HG02642 (cell line): ENCODE measurements around the gene EBF3.
"Not testable (repeated sequence)": the region's sequence is repeated elsewhere in the genome, so short reads cannot be mapped to it uniquely, and the experiment has no call there.

ENCODE experiments used
- ATAC-seq: cut with Tn5 transposase; IDR thresholded peaks from one replicate; pipeline ENCODE4 v1.9.1; 2021; ENCODE audit warnings: mild to moderate bottlenecking; ENCODE audit not compliant: unreplicated experiment, poor library complexity

The EBF3 gene

DNA sequence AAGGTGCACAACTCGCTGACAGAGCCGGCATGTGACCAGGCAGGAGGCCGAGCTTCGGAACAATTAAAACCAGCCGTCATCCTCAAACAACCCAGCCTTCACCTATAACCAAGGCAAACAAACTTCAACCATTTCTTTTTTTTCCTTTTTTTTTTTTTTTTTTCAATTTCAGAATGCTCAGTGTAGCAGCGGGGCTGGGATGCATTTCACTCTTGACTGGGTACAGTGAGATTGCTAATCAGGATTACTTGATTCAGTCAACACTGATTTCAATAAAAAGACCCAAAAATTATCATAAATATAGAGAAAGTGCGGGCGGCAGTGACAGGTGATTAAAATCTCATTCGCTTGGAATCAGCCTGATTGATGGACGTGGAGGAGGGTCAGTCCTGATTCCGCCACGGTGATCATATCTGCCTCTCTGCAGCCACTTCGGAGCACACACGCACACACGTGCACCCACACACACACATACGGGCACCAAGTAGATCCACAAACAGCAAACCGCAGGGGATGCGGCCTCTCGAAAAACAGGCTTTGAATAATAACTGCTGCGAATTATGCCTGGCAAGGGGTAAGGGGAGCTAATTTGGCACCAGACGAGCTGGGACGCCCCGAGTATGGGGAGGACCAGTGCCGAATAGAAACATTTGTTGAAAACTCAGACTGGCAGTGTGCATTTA lies 31.2 kb downstream of the EBF3 start:
- no peak for ATAC-seq

GRCh38 chr10:129932182-129932581 lies 31.9 kb downstream of the EBF3 start:
- ATAC-seq, result no peak

GRCh38 chr10:129929343-129930292 lies 34.5 kb downstream of the EBF3 start:
- no peak for ATAC-seq

GRCh38 chr10:129927351-129928120 lies 36.5 kb downstream of the EBF3 start:
- ATAC-seq, result no peak

DNA sequence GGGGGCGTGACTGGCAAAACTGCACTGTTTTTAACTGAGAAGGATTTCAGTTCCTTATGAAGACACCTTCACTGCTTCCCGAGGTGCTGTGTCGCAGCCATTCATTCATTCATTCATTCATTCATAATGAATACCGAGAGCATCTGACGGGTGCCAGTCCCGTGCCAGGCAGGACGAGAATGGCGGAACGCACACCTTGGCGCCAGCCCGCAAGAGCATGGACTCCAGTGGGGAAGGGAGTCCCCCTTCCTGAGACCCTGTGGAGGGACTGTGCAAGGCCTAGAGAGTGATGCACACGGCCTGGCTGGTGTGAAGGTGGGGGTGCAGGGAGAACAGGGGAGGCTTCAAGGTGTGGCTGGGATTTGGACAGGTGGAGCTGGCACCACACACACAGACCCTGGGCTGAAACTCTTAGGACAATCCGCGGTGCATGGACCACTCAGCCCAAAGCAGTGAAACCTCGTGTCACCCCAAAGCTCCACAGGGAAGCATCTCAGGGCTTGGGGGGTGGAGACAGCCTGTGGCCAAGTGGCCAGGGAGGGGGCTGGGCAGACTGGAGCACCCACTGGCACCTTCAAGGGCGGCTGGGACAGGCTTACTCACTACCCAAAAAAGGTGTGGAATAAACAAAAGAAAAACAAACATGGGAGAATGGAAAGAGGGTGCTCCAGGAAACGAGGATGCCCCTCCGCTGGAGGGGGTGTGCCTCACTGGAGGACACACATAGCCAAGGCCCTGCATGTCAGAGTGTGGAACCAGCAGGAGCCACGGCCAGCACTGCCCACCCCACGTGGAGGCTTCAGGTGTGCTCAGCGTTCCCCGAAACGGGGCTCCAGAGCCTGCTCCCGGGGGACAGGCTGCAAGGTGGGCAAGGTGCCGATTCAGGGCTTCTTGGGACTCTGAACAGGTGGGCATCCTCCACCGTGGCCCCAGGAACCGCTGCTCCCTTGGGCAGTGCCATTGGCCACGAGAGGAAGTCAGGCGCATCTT lies 37.7 kb downstream of the EBF3 start:
- no peak for ATAC-seq

GRCh38 chr10:129924375-129925085 lies 39.5 kb downstream of the EBF3 start:
- no peak for ATAC-seq

DNA sequence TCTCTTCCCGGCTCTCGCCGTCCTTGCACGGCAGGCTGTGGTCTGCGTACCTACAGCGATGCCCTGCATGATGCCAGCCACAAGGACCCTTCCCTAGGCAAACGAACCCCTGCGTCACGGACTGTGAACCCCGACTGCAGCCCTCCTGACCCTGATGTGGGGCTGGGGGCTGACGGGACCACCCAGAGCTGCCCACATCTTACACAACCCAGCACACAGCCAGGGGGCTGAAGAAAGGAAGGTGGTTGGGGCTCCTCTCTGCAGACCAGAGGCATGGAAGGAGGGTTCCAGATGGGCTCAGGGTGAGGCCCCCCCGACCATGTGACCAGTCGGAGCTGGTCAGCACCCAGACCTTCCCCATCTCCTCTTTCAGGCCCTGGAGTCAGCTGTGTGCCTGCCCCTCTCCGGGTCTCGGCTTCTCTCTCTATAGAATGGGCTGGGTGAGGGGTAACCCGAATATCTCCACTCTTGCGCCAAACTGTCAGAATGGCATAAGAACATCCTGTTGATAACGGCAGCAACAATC lies 41.4 kb downstream of the EBF3 start:
- ATAC-seq, result no peak

DNA sequence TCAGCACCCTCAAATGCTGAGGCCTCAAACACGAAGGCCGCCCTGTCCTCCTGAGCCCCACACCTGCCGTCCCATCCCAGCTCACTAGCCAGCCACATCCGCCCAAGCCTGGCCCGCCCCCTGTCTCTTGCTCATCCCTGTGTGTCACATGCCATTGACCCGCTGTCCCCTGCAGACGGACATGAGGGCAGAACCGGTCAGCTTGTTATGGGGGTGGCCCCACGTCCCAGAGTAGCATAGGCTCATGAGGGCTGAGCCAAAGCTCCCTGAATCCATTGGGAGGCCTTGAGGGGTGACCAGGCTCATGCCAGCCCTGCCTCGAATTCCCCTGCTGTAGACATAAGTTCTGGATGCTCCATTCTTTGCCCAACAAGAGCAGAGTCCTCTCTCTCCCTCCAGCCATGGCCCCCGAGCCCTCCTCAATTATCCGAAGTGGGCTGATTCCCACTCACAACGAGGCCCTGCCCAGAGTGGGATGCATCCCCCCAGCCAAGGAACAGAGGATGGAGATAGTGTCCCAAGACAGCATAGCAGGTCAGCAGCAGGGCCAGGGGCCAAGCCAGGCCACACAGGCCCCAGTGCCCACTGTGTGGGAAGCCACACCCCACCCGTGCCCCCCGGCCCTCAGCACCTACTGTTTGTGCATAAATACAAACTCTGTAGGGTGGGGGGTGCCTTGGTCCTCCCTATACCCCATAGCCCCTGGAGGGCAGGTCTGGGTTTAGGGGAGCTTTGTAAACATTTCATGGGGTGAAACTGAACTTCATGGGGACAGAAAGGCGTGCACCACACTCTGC lies 42.1 kb downstream of the EBF3 start:
- ATAC-seq, result no peak

- ATAC-seq, result no peak
Observed at GRCh38 chr10:129921065-129921670, 42.9 kb downstream of the EBF3 start.

DNA sequence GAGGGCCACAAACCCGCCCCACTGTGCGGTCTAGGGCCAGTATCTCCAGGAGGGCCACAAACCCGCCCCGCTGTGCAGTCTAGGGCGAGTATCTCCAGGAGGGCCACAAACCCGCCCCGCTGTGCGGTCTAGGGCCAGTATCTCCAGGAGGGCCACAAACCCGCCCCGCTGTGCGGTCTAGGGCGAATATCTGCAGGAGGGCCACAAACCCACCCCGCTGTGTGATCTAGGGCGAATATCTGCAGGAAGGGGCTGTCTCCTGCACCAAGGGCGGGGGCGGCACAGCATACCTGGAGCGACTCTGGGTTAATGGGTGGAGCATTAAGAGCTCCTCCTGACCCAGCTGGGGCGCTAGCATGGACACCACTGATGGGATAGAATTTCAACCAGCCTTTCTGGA lies 43.9 kb downstream of the EBF3 start:
- not testable (repeated sequence) for ATAC-seq

- ATAC-seq, result no peak
Observed at GRCh38 chr10:129919358-129919757, 44.7 kb downstream of the EBF3 start.

DNA sequence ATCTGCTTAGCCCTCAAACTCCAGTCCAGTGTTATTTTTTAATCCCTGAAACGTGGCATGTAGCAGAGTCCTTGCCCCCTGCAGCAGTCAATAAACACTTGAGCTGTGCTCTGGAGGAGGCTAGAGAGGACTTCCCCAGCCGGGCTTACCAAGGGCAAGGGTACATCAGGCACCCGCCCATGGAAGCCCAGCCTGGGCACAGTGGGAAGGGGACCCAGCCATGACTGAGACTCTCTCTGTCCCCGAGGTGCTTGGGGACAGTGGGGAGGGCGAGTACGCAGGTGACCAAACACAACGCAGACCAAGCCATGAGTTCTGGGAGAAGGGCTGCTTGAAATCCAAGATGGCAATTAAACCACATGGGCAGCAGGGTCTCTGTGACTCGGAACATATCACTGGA lies 45.2 kb downstream of the EBF3 start:
- no peak for ATAC-seq

- no peak for ATAC-seq
Observed at GRCh38 chr10:129918401-129918800, 45.7 kb downstream of the EBF3 start.

DNA sequence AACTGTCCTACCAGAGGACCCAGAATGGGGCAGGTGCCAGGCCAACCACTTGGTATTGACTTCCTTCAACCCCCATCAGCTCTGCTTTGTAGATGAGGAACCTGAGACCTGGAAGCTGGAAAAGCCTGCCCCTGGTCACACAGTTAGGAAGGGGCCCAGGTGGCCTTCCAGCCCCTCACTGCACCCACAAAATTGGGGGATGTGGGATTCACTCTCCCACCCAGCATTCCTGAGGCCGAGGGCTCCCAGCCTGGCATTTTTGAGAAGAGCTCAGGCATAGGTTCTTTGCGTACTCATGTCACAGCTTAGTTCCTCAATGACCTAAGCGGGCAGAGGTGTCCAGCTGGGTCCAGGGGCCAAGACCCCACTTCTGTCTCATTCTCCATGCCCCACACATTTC lies 46.1 kb downstream of the EBF3 start:
- ATAC-seq, result no peak

DNA sequence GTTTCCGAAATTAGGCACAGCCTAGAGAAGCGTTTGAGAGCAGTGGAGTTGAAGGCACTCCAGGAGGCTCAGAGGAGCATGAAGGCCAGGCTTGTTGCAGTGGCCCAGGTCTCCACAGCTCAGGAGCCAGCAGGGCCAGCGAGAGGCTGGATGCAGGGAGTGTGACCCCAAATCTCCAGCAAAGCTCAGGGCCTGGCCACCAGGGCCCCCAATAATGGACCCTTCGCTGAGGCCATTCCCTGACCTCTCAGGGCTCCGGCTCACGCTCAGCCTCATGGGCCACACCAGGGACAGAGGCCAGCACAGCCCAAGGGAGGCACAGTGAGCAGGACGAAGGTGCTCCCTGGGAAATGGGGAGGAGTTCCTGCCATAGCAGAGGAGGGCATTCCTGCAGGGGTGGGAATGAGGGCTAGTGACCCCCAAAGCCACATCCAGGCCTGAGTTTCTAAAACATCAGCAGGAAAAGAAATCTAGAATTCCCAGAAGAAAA lies 47.5 kb downstream of the EBF3 start:
- no peak for ATAC-seq

GRCh38 chr10:129915526-129916378 lies 48.3 kb downstream of the EBF3 start:
- ATAC-seq, result no peak

DNA sequence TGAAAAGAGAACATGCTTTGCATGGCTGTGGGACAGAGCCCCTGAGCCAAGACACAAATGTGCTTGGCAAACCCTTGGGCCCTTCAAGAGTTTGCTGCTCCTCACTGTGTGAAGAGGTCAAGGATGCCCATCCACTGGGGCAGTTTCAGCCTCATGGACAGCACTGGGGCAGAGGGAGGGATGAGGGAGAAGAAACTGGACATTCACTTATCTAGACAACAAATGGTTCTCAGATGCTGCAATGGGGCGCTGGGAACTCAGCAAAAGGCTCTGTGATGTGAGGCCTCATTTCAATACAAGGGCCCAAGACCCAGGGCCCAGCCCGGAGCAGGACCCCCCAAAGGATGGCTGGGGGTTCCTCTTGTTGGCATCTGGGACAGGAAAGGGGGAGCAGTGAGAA lies 49.1 kb downstream of the EBF3 start:
- ATAC-seq, result no peak
